Endothelial cell of umbilical vein (primary cell): ENCODE results near the gene ELL2. TPM values are rescaled to one million over a fixed set of nuclear protein-coding genes. Genes with fewer than 3 reads are reported as not detected.
A peak's percentile ranks its signal among the peaks of the same experiment; 100 is the strongest.
"Not testable (repeated sequence)": the region's sequence is repeated elsewhere in the genome, so short reads cannot be mapped to it uniquely, and the experiment has no call there.

Experiments
- BruUV-seq: library from RNA; stranded (reverse); fragments of 400-500 nt; replicated peaks from 2 replicates; lab custom pipeline; 2021; lab: Mats Ljungman, UMichigan
- CTCF ChIA-PET: fragments of 300-600, 350-600 bp; sonication (Branson Sonifier 250); formaldehyde crosslinking; loops from one replicate; lab custom pipeline; 2021; ENCODE audit warnings: antibody characterized with exemption, inconsistent platforms; lab: Charles Lee
- POLR2A ChIA-PET: fragments of 300-600, 350-600 bp; sonication (Branson Sonifier 250); formaldehyde crosslinking; loops from one replicate; lab custom pipeline; 2021; ENCODE audit warnings: antibody characterized with exemption, inconsistent platforms; lab: Charles Lee
- DNase-seq: peaks from one replicate; pipeline ENCODE4 v3.0.0-alpha.2; 2011; ENCODE audit warnings: low read depth, low spot score
- FAIRE-seq: peaks from 2 replicates; lab custom pipeline; 2011; peaks lifted over from hg19 to GRCh38; lab: Jason Lieb, UNC
- H2AFZ ChIP-seq: 2 replicates; pipeline ENCODE4 v1.6.0; 2012; ENCODE audit warnings: low read depth, low read length, control low read depth, inconsistent platforms
- H3K27ac ChIP-seq: 2 replicates; pipeline ENCODE4 v1.5.1; 2011; ENCODE audit warnings: low read depth, mild to moderate bottlenecking, control low read depth, low read length, moderate library complexity; ENCODE audit not compliant: insufficient read depth
- H3K27me3 ChIP-seq, 2 experiments: 2 replicates each; pipeline versions ENCODE4 v1.6.0 to v1.6.1; 2011; ENCODE audit warnings: low read length in 2 of 2, mixed read lengths in 1 of 2; ENCODE audit not compliant: control insufficient read depth in 2 of 2, insufficient read depth in 2 of 2
- H3K36me3 ChIP-seq, 2 experiments: 2 replicates in 1 of 2; 3 replicates in 1 of 2; pipeline ENCODE4 v1.5.1; 2011; ENCODE audit warnings: low read length in 2 of 2, mild to moderate bottlenecking in 1 of 2, moderate library complexity in 1 of 2; ENCODE audit not compliant: control insufficient read depth in 2 of 2, insufficient read depth in 2 of 2; ENCODE audit errors: extremely low read depth in 1 of 2
- H3K4me1 ChIP-seq: 3 replicates; pipeline ENCODE4 v1.5.1; 2011; ENCODE audit warnings: mild to moderate bottlenecking, low read length; ENCODE audit not compliant: control insufficient read depth, insufficient read depth; ENCODE audit errors: extremely low read depth
- H3K4me2 ChIP-seq: 2 replicates; pipeline ENCODE4 v1.6.1; 2011; ENCODE audit warnings: low read length, control low read depth, mixed read lengths; ENCODE audit not compliant: insufficient read depth
- H3K4me3 ChIP-seq, 3 experiments: fragments of 200-600 bp in 1 of 3; sonication (generic), shearing (Covaris generic) in 1 of 3; replicated peaks in 1 of 3; 2 replicates each; pipeline ENCODE4 v1.5.1; 2011 to 2016; ENCODE audit warnings: control low read depth in 3 of 3, low read length in 3 of 3, mild to moderate bottlenecking in 2 of 3, inconsistent platforms in 1 of 3, low read depth in 1 of 3, moderate library complexity in 1 of 3; ENCODE audit not compliant: insufficient read depth in 1 of 3
- H3K79me2 ChIP-seq: 2 replicates; pipeline ENCODE4 v1.6.0; 2012; ENCODE audit warnings: low read length, inconsistent platforms; ENCODE audit not compliant: control insufficient read depth, insufficient read depth
- H3K9ac ChIP-seq: replicated peaks from 2 replicates; pipeline ENCODE3; 2011; ENCODE audit warnings: low read length, control low read depth; ENCODE audit not compliant: insufficient read depth; ENCODE audit errors: extremely low read depth
- H3K9me1 ChIP-seq: replicated peaks from 3 replicates; pipeline ENCODE4 v1.6.0; 2011; ENCODE audit warnings: mild to moderate bottlenecking, low read length; ENCODE audit not compliant: control insufficient read depth, insufficient read depth; ENCODE audit errors: extremely low read depth
- H3K9me3 ChIP-seq: replicated peaks from 2 replicates; pipeline ENCODE4 v1.5.1; 2012; ENCODE audit warnings: low read length, inconsistent platforms; ENCODE audit not compliant: control insufficient read depth, insufficient read depth
- H4K20me1 ChIP-seq: replicated peaks from 2 replicates; pipeline ENCODE3; 2011; ENCODE audit warnings: mild to moderate bottlenecking, low read length; ENCODE audit not compliant: control insufficient read depth, insufficient read depth; ENCODE audit errors: extremely low read depth
- EZH2 ChIP-seq: IDR thresholded peaks from 2 replicates; pipeline ENCODE4 v1.6.1; 2012; ENCODE audit warnings: borderline replicate concordance, low read depth, mild to moderate bottlenecking, moderate library complexity, low read length, inconsistent platforms; ENCODE audit not compliant: severe bottlenecking
- FOS ChIP-seq: IDR thresholded peaks from 2 replicates; pipeline ENCODE4 v1.6.1; 2011; ENCODE audit warnings: mild to moderate bottlenecking, low read length, moderate library complexity, borderline replicate concordance; ENCODE audit not compliant: insufficient read depth
- GATA2 ChIP-seq: IDR thresholded peaks from 2 replicates; pipeline ENCODE4 v1.7.0; 2011; ENCODE audit warnings: low read depth, mild to moderate bottlenecking, moderate library complexity, mixed read lengths, low read length; ENCODE audit not compliant: insufficient read length, insufficient read depth
- JUN ChIP-seq: IDR thresholded peaks from 2 replicates; pipeline ENCODE4 v1.6.1; 2011; ENCODE audit warnings: borderline replicate concordance, low read depth; ENCODE audit not compliant: insufficient read length, insufficient read depth
- MAX ChIP-seq: IDR thresholded peaks from 2 replicates; pipeline ENCODE4 v1.6.1; 2011; ENCODE audit not compliant: insufficient read depth, insufficient read length
- MYC ChIP-seq: IDR thresholded peaks from one replicate; pipeline ENCODE4 v1.6.1; 2011; ENCODE audit warnings: mild to moderate bottlenecking, low read depth, low read length
- POLR2A ChIP-seq: IDR thresholded peaks from 2 replicates; pipeline ENCODE4 v1.6.1; 2012; ENCODE audit warnings: low read depth, mild to moderate bottlenecking, control low read depth, low read length
- POLR2AphosphoS5 ChIP-seq: IDR thresholded peaks from 2 replicates; pipeline ENCODE4 v1.6.1; 2012; ENCODE audit warnings: low read depth, mild to moderate bottlenecking, control low read depth, low read length, moderate library complexity; ENCODE audit not compliant: insufficient read depth
- dilution Hi-C: fragments of 300-500 bp; cut with MboI; formaldehyde crosslinking; loops from one replicate; pipeline ENCODE4 v1.15.0; 2019; ENCODE audit warnings: low sequenced_read_pairs; ENCODE audit not compliant: extremely low pct_ligation_motif_present
- intact Hi-C: fragments of 100-400 bp; cut with micrococcal nuclease; formaldehyde crosslinking; loops from one replicate; pipeline ENCODE4 v1.10.0; 2022
- polyA plus RNA-seq, 4 experiments: library from polyadenylated mRNA; depleted of rRNA in 3 of 4; stranded (reverse) in 3 of 4; unstranded in 1 of 4; fragments of >200 nt; gene quantifications; 2 replicates each; pipeline versions ENCODE4 v1.2.1 to v1.2.3, GENCODE V29; 2011 to 2012; ENCODE audit warnings: missing spikeins in 1 of 4
- total RNA-seq: library from RNA; stranded (reverse); gene quantifications from 2 replicates; pipeline ENCODE4 v1.2.3, GENCODE V29; 2021
- TF ChIP-seq, protein P1 (sequence below), 2 donors: IDR thresholded peaks; 1 replicate in 1 of 2; 2 replicates in 1 of 2; pipeline ENCODE4 v1.5.1; 2011; ENCODE audit warnings: low read length in 2 of 2, mild to moderate bottlenecking in 2 of 2, moderate library complexity in 2 of 2, control low read depth in 1 of 2, inconsistent platforms in 1 of 2, low read depth in 1 of 2; ENCODE audit not compliant: insufficient read depth in 1 of 2; ENCODE audit errors: extremely low read depth in 1 of 2

The ELL2 gene
- total and polyA plus RNA-seq, 2 donors (not counting 3 experiments of a cell fraction or from before 2014, with no cell fraction given): 6.8 to 26.0 TPM

GRCh38 chr5:95837492-95837891 is 124.2 kb downstream of the ELL2 start:
- H2AFZ ChIP-seq: no peak overlapping the region
- BruUV-seq: no TSS peak
- DNase-seq (no peak), FAIRE-seq (no peak)
- H3K79me2 ChIP-seq: no peaks in the 10 kb centered on the region
- ChIA-PET POLR2A (no interaction called here), CTCF (interaction anchor here (1.3 to 4.3 kb wide), 3 partner anchors 10 to 168 kb away, joined by 3 to 25 read pairs (median 21); no protein-coding TSS in a partner anchor)
- H3K4me1 ChIP-seq: peaks cover 21% of the 10 kb centered on the region
- no peak overlapping the region for H3K9ac ChIP-seq
- no peaks in the 10 kb centered on the region for H4K20me1 ChIP-seq
- no peak overlapping the region for H3K4me3 ChIP-seq
- no peaks in the 10 kb centered on the region for H3K36me3 ChIP-seq
- no peak overlapping the region for H3K27ac ChIP-seq
- intact Hi-C loops (loop anchor here (5.0 kb wide), 1 partner anchor 105 kb away; the partner anchor contains the start of gene RHOBTB3), dilution Hi-C loops (loop anchor here (25.0 kb wide), 1 partner anchor 200 kb away; the partner anchor contains the start of gene RFESD)
- no peak for TF ChIP-seq POLR2A
- TF ChIP-seq POLR2AphosphoS5: no peak
- no peak for TF ChIP-seq FOS
- TF ChIP-seq JUN: no peak
- TF ChIP-seq, protein P1, sequence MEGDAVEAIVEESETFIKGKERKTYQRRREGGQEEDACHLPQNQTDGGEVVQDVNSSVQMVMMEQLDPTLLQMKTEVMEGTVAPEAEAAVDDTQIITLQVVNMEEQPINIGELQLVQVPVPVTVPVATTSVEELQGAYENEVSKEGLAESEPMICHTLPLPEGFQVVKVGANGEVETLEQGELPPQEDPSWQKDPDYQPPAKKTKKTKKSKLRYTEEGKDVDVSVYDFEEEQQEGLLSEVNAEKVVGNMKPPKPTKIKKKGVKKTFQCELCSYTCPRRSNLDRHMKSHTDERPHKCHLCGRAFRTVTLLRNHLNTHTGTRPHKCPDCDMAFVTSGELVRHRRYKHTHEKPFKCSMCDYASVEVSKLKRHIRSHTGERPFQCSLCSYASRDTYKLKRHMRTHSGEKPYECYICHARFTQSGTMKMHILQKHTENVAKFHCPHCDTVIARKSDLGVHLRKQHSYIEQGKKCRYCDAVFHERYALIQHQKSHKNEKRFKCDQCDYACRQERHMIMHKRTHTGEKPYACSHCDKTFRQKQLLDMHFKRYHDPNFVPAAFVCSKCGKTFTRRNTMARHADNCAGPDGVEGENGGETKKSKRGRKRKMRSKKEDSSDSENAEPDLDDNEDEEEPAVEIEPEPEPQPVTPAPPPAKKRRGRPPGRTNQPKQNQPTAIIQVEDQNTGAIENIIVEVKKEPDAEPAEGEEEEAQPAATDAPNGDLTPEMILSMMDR (IDR thresholded peaks at IDR 0.05; ENCODE audit: extremely low read depth in 1 of 2, insufficient read depth in 1 of 2, low read depth in 1 of 2, low read length in 2 of 2): no peak
- TF ChIP-seq EZH2: no peak
- TF ChIP-seq MYC: no peak
- TF ChIP-seq MAX: no peak
- no peak for TF ChIP-seq GATA2
- no peaks in the 10 kb centered on the region for H3K9me1 ChIP-seq
- H3K4me2 ChIP-seq: no peak overlapping the region
- no peaks in the 10 kb centered on the region for H3K9me3 ChIP-seq
- no peaks in the 10 kb centered on the region for H3K27me3 ChIP-seq

GRCh38 chr5:95836971-95837370 is 124.7 kb downstream of the ELL2 start:
- H3K27me3 ChIP-seq, H3K79me2 ChIP-seq, H3K4me3 ChIP-seq, BruUV-seq, H2AFZ ChIP-seq, H3K9ac ChIP-seq, DNase-seq, POLR2A ChIA-PET, H3K36me3 ChIP-seq, H3K27ac ChIP-seq, H3K9me3 ChIP-seq, H3K9me1 ChIP-seq, H4K20me1 ChIP-seq, FAIRE-seq: not testable (repeated sequence)
- CTCF ChIA-PET: interaction anchor here (0.8 to 4.3 kb wide), 5 partner anchors 11 to 172 kb away, joined by 3 to 25 read pairs (median 5); partner anchors contain the start of gene GLRX
- dilution Hi-C loops: loop anchor here (25.0 kb wide), 1 partner anchor 200 kb away; the partner anchor contains the start of gene RFESD
- intact Hi-C loops: loop anchor here (5.0 kb wide), 1 partner anchor 105 kb away; the partner anchor contains the start of gene RHOBTB3
- Histone ChIP-seq H3K4me2 (peak overlapping the region; percentile 84), H3K4me1 (peaks cover 21% of the 10 kb centered on the region)
